HEK293 (cell line): ENCODE data around the gene MATCAP1.

Experiments used
- CTCF ChIP-seq: fragments of 450-650 bp; formaldehyde crosslinking; IDR thresholded peaks from 2 replicates; pipeline ENCODE4 v1.5.1; 2016; ENCODE audit warnings: missing biosample characterization, missing genetic modification characterization
- KLF8 ChIP-seq: fragments of 450-650 bp; formaldehyde crosslinking; IDR thresholded peaks from 2 replicates; pipeline ENCODE4 v1.5.1; 2016; ENCODE audit warnings: missing biosample characterization, missing genetic modification characterization
- PRDM10 ChIP-seq: fragments of 450-650 bp; formaldehyde crosslinking; IDR thresholded peaks from 2 replicates; pipeline ENCODE4 v1.5.1; 2016; ENCODE audit warnings: missing biosample characterization, missing genetic modification characterization
- YY1 ChIP-seq: fragments of 450-650 bp; formaldehyde crosslinking; IDR thresholded peaks from 2 replicates; pipeline ENCODE4 v1.5.1; 2018; ENCODE audit warnings: missing biosample characterization, missing genetic modification characterization
- ZNF239 ChIP-seq: fragments of 450-650 bp; formaldehyde crosslinking; IDR thresholded peaks from 2 replicates; pipeline ENCODE4 v1.5.1; 2016; ENCODE audit warnings: missing biosample characterization, missing genetic modification characterization
- ZNF398 ChIP-seq: fragments of 450-650 bp; formaldehyde crosslinking; IDR thresholded peaks from 2 replicates; pipeline ENCODE4 v1.5.1; 2017; ENCODE audit warnings: missing biosample characterization, missing genetic modification characterization
- ZNF518A ChIP-seq: fragments of 450-650 bp; formaldehyde crosslinking; conservative IDR thresholded peaks from 2 replicates; pipeline ENCODE4 v1.5.1; 2016; ENCODE audit warnings: low read depth, missing biosample characterization, missing genetic modification characterization
- ZNF704 ChIP-seq: fragments of 450-650 bp; formaldehyde crosslinking; IDR thresholded peaks from 2 replicates; pipeline ENCODE4 v1.5.1; 2016; ENCODE audit warnings: missing biosample characterization, missing genetic modification characterization

GRCh38 chr16:67163164-67163998 lies 20.4 kb downstream of the MATCAP1 start:
- TF ChIP-seq CTCF (tag by site-specific recombination) (no peak), ZNF518A (tag by site-specific recombination) (no peak), PRDM10 (tag by site-specific recombination) (no peak), YY1 (tag by site-specific recombination) (no peak), KLF8 (tag by site-specific recombination) (no peak), ZNF239 (tag by site-specific recombination) (no peak), ZNF398 (tag by site-specific recombination) (no peak), ZNF704 (tag by site-specific recombination) (no peak)
